Measurements from ENCODE around the gene HDAC10.

HDAC10 gene, protein sequence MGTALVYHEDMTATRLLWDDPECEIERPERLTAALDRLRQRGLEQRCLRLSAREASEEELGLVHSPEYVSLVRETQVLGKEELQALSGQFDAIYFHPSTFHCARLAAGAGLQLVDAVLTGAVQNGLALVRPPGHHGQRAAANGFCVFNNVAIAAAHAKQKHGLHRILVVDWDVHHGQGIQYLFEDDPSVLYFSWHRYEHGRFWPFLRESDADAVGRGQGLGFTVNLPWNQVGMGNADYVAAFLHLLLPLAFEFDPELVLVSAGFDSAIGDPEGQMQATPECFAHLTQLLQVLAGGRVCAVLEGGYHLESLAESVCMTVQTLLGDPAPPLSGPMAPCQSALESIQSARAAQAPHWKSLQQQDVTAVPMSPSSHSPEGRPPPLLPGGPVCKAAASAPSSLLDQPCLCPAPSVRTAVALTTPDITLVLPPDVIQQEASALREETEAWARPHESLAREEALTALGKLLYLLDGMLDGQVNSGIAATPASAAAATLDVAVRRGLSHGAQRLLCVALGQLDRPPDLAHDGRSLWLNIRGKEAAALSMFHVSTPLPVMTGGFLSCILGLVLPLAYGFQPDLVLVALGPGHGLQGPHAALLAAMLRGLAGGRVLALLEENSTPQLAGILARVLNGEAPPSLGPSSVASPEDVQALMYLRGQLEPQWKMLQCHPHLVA

GRCh38 chr22:50250555-50251476 is at the start of gene HDAC10:
HDAC10 (minus strand) TSS chr22:50251265; CDS start chr22:50251032, 233 bp downstream.
- DNase-seq = peak; percentile 38

DNA sequence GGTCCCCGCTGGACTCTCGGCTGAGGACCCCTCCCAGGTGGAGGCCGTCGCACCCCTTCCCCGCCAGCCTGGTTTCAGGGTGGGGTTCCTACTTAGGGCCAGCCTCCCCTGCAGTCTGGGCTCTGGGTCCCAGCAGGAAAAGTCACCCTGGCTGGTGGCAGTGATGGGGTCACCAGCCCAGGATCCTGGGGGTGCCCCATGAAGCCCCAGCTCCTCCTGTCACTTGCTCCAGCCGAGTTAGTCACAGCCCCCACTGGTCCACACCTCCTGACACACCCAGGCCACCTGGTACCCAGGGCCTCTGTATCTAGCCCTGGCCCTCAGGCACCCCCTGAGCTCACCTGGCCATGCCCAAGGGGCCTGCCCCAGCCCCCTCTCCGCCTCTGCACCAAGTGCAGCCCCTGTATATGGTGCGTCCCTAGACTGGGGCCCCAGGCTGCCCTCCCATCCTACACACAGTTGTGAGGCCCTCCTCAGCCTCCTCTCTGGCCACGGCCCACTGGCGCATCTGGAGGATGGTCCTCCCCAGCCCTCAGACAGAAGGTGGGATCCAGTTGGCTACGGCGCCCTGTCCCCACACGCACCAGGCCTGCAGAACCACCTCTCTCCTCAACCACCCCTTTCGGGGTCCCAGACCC is 49.7 kb upstream of the HDAC10 start:
- no peak for DNase-seq

GRCh38 chr22:50299785-50300619 is 48.9 kb upstream of the HDAC10 start:
- no peak for DNase-seq

- no peak for DNase-seq
Measured at GRCh38 chr22:50298937-50299784, 48.1 kb upstream of the HDAC10 start.

- DNase-seq = no peak
Measured at GRCh38 chr22:50298266-50298637, 47.2 kb upstream of the HDAC10 start.

DNA sequence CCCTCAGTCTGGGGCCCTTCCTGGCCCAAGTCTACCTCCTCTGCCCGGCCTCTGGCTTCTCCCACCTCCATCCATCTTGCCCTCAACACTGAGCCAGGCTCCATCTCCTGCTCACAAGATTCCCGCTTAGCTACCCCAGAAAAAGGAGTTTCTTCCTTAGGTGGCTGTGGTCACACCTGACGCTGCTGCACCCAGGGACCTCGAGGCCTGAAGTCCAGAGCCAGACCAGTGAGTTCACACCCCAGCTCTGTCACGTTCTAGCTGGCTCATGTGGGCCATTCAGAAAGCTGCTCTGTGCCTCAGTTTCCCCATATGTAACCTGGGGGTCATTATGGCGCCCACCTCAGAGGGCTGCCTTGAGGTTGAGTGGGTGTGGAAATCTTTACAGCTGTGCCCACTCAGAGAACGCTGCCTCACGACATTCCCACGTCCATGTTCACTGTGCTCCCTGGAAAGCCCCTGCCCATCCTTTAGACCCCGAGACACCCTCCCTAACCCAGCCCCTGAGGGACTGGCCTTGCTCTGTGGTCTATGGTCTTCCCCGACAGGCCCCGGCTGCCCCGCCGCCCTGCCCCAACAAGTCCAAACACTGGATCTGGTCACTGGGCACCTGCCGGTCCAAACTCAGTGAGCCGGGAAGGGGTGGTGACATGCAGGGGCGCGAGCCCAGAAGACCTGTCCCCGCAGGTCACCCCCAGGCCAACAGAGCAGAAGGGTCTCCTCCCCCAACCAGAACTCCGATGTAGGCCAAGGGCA is 46.6 kb upstream of the HDAC10 start:
- no peak for DNase-seq

DNA sequence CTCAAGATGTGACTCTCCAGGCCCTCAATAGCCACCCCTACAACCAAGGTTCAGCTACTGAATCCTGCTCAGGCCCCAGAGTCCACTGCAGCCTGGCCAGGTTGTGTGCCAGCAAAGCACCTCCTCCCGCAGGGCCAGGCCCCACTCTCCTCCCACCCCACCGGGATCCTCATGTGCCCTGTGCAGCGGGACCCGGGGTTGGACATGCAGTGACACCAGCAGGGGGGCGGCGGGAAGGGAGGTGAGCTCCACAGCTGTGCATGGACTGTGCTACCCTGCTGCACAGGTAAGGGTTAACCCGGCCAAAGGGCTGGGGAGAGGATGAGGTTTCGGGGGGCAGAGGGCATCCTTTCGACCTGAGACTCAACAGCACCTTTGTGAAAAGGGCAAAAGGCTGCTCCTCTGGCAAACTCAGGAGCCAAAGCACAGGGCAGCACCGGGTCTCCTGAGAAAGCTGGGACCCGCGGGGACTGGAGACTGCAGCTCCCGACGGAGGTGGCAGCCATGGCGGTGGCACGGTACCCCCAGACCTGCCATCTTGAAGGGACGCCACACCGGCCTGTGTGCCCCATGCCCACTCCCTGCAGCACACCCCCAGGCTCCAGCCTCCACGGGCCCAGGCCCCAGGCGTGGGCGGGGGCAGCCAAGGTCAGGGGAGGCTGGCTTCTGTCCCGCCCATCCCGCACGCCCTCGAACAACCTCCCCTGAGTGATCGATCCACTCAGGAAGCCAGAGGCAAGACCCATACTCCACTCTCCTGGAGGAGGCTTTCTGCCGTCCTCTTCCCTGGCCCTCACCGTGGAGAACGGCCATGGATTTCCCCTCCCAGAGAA is 45.8 kb upstream of the HDAC10 start:
- DNase-seq = no peak

- DNase-seq = no peak
Measured at GRCh38 chr22:50294319-50294656, 43.2 kb upstream of the HDAC10 start.

- no peak for DNase-seq
Measured at GRCh38 chr22:50293441-50294318, 42.6 kb upstream of the HDAC10 start.

DNA sequence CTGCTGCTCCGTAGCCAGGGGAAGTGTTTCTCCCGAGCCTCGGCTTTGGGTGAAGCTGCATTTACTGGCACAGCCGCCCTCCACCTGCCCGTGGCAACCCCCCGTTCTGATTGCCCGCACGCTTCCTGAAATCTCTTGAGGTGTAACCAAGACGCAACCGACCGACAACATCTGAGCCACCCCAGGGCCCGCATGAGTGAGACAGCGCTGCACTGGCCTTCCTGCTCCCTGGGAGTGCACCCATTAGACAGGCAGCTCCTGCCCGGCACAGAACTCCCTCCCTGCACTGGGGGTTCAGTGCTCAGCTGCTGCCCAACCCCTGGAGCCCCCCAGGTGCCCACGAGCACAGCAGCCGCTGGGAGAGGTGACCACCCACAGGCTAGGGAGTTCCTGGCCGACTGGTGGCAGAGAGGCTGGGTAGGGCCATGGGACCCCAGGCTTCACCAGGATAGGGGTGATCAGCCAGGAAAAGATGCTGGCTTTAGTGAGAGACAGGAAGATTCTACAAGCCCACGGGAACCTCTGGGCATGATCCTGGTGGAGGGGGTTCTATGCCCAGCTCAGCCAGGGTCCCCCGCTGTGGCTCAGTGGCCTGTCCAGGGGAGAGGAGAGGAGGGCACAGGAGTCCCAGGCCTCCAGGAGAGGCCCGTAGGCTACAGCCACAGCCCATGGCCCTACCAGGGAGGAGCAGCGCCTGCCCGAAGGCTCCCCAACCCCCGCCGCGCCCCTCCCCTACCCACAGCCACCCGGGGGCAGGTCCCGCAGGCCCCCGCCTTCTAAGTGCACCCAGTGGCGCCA is 41.8 kb upstream of the HDAC10 start:
- no peak for DNase-seq

- peak; percentile 47 for DNase-seq
Measured at GRCh38 chr22:50289942-50290630, 39.0 kb upstream of the HDAC10 start.

GRCh38 chr22:50289151-50289941 is 38.3 kb upstream of the HDAC10 start:
- no peak for DNase-seq

DNA sequence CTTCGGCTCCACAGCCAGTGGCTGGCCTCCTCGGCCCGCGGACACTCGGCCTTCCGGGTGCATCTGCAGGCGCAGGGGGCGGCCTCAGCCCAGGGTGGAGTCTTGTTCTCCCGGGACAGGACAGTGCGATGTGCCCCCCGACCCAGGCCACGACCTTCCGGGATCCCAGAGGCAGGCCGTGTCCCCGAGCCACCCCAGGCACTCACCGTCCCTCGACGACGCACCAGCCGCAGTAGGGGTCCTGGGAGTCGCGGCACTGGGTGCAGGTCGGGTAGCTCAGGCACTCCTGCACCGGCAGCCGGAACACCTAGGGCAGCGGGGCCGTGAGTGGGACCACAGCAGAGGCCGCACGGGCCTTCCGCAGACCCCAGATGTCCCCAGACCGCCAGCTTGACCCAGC is 36.7 kb upstream of the HDAC10 start:
- no peak for DNase-seq

GRCh38 chr22:50286701-50287318 is 35.7 kb upstream of the HDAC10 start:
- DNase-seq = no peak

GRCh38 chr22:50286275-50286674 is 35.2 kb upstream of the HDAC10 start:
- DNase-seq = no peak
